IMR-90 (cell line): ENCODE measurements around the gene KRT3. TPM values are rescaled to one million over a fixed set of nuclear protein-coding genes. Genes with fewer than 3 reads are reported as not detected.

Experiments used
- ATAC-seq: fragments of 200-7000 bp; cut with Tn5 transposase; 2 replicates; pipeline ENCODE4 v1.9.1; 2020; ENCODE audit warnings: low read depth, mild to moderate bottlenecking, moderate library complexity
- BruUV-seq: library from RNA; stranded (reverse); fragments of 400-500 nt; replicated peaks from 2 replicates; lab custom pipeline; 2021; lab: Mats Ljungman, UMichigan
- CTCF ChIA-PET: fragments of 300-600 bp; formaldehyde crosslinking; extraction: SDS; loops from one replicate; lab custom pipeline; 2021; ENCODE audit warnings: antibody characterized with exemption; lab: Yijun Ruan, JAX
- POLR2A ChIA-PET: fragments of 300-600 bp; sonication (Branson Sonifier 250); formaldehyde crosslinking; loops from one replicate; lab custom pipeline; 2022; ENCODE audit warnings: antibody characterized with exemption; ENCODE audit not compliant: unreplicated experiment; lab: Charles Lee
- DNase-seq: peaks from one replicate; pipeline ENCODE4 v3.0.0; 2013
- H2AFZ ChIP-seq: replicated peaks from 2 replicates; pipeline ENCODE3; 2013; ENCODE audit warnings: low read length, mild to moderate bottlenecking; ENCODE audit not compliant: poor library complexity
- H2AK5ac ChIP-seq: 2 replicates; pipeline ENCODE4 v1.6.1; 2013; ENCODE audit warnings: low read depth, low read length, inconsistent platforms
- H2AK9ac ChIP-seq: replicated peaks from 2 replicates; pipeline ENCODE3; 2013; ENCODE audit warnings: mild to moderate bottlenecking, low read depth, low read length, moderate library complexity; ENCODE audit not compliant: poor library complexity
- H2BK120ac ChIP-seq: 2 replicates; pipeline ENCODE4 v1.6.1; 2013; ENCODE audit warnings: low read depth, low read length, inconsistent platforms
- H2BK15ac ChIP-seq: 3 replicates; pipeline ENCODE4 v1.6.1; 2013; ENCODE audit warnings: low read depth, low read length, inconsistent platforms
- H2BK20ac ChIP-seq: 2 replicates; pipeline ENCODE4 v1.6.1; 2013; ENCODE audit warnings: low read depth, mild to moderate bottlenecking, inconsistent platforms, low read length, moderate library complexity
- H2BK5ac ChIP-seq: 2 replicates; pipeline ENCODE4 v1.6.1; 2013; ENCODE audit warnings: mild to moderate bottlenecking, low read depth, low read length, inconsistent platforms; ENCODE audit not compliant: poor library complexity, severe bottlenecking
- H3K14ac ChIP-seq: replicated peaks from 2 replicates; pipeline ENCODE4 v1.6.1; 2013; ENCODE audit warnings: low read depth, low read length, inconsistent platforms
- H3K18ac ChIP-seq: 2 replicates; pipeline ENCODE4 v1.6.1; 2013; ENCODE audit warnings: low read depth, low read length, control low read depth
- H3K23ac ChIP-seq: 2 replicates; pipeline ENCODE4 v1.6.1; 2013; ENCODE audit warnings: low read depth, low read length, inconsistent platforms
- H3K27ac ChIP-seq: 2 replicates; pipeline ENCODE4 v1.5.1; 2013; ENCODE audit warnings: mild to moderate bottlenecking, control low read depth, low read length; ENCODE audit not compliant: insufficient read depth
- H3K27me3 ChIP-seq: 2 replicates; pipeline ENCODE4 v1.6.1; 2013; ENCODE audit warnings: low read length; ENCODE audit not compliant: control insufficient read depth, insufficient read depth
- H3K36me3 ChIP-seq: 2 replicates; pipeline ENCODE4 v1.6.1; 2013; ENCODE audit warnings: low read length, mixed read lengths; ENCODE audit not compliant: control insufficient read depth, insufficient read depth
- H3K4ac ChIP-seq: 2 replicates; pipeline ENCODE4 v1.6.1; 2013; ENCODE audit warnings: low read depth, low read length, inconsistent platforms
- H3K4me1 ChIP-seq: 2 replicates; pipeline ENCODE4 v1.6.1; 2013; ENCODE audit warnings: low read length, mixed read lengths; ENCODE audit not compliant: control insufficient read depth, insufficient read depth
- H3K4me2 ChIP-seq: 2 replicates; pipeline ENCODE4 v1.6.1; 2013; ENCODE audit warnings: low read depth, mild to moderate bottlenecking, control low read depth, low read length, moderate library complexity
- H3K4me3 ChIP-seq: 2 replicates; pipeline ENCODE4 v1.5.1; 2013; ENCODE audit warnings: low read depth, mild to moderate bottlenecking, control low read depth, low read length, moderate library complexity; ENCODE audit not compliant: insufficient read depth
- H3K56ac ChIP-seq: 2 replicates; pipeline ENCODE4 v1.6.1; 2013; ENCODE audit warnings: low read length, inconsistent platforms; ENCODE audit not compliant: insufficient read depth; ENCODE audit errors: extremely low read depth
- H3K79me1 ChIP-seq, 2 experiments: 2 replicates each; pipeline ENCODE4 v1.6.1; 2013; ENCODE audit warnings: low read length in 2 of 2, inconsistent platforms in 1 of 2, low read depth in 1 of 2
- H3K9ac ChIP-seq: 2 replicates; pipeline ENCODE4 v1.6.1; 2013; ENCODE audit warnings: low read depth, low read length, control low read depth
- H3K9me1 ChIP-seq: 2 replicates; pipeline ENCODE4 v1.6.1; 2013; ENCODE audit warnings: low read length, inconsistent platforms; ENCODE audit not compliant: insufficient read depth
- H3K9me3 ChIP-seq: 2 replicates; pipeline ENCODE4 v1.6.1; 2013; ENCODE audit warnings: low read length; ENCODE audit not compliant: control insufficient read depth, insufficient read depth
- H4K20me1 ChIP-seq: 2 replicates; pipeline ENCODE4 v1.6.1; 2013; ENCODE audit warnings: low read length, inconsistent platforms; ENCODE audit not compliant: insufficient read depth
- H4K5ac ChIP-seq: 2 replicates; pipeline ENCODE4 v1.6.1; 2013; ENCODE audit warnings: mild to moderate bottlenecking, low read depth, low read length, control low read depth
- H4K8ac ChIP-seq, 2 experiments: 2 replicates each; pipeline ENCODE4 v1.6.1; 2013; ENCODE audit warnings: low read depth in 2 of 2, low read length in 2 of 2, control low read depth in 1 of 2, inconsistent platforms in 1 of 2
- H4K91ac ChIP-seq: 2 replicates; pipeline ENCODE4 v1.6.1; 2013; ENCODE audit warnings: low read depth, low read length, inconsistent platforms; ENCODE audit not compliant: insufficient read depth
- BHLHE40 ChIP-seq: fragments of 150-350 bp; IDR thresholded peaks from 2 replicates; pipeline ENCODE4 v1.6.1; 2016; ENCODE audit warnings: mild to moderate bottlenecking, low read depth, low read length
- CEBPB ChIP-seq: IDR thresholded peaks from 2 replicates; pipeline ENCODE4 v1.6.1; 2012; ENCODE audit warnings: low read depth, low read length, improper control_type of control experiment
- CHD1 ChIP-seq: IDR thresholded peaks from 2 replicates; pipeline ENCODE4 v1.6.1; 2012; ENCODE audit warnings: low read depth, low read length, improper control_type of control experiment
- ELK1 ChIP-seq: fragments of 150-350 bp; IDR thresholded peaks from 2 replicates; pipeline ENCODE4 v1.6.1; 2016; ENCODE audit warnings: low read depth, mild to moderate bottlenecking, low read length, moderate library complexity, borderline replicate concordance
- FOS ChIP-seq: fragments of 150-350 bp; IDR thresholded peaks from 2 replicates; pipeline ENCODE4 v1.6.1; 2016; ENCODE audit warnings: low read depth, low read length
- MAFK ChIP-seq: IDR thresholded peaks from 2 replicates; pipeline ENCODE4 v1.6.1; 2012; ENCODE audit warnings: low read depth, low read length, improper control_type of control experiment
- MAZ ChIP-seq: IDR thresholded peaks from 2 replicates; pipeline ENCODE4 v1.6.1; 2012; ENCODE audit warnings: low read depth, mild to moderate bottlenecking, low read length, improper control_type of control experiment, moderate library complexity, borderline replicate concordance
- MXI1 ChIP-seq: IDR thresholded peaks from 2 replicates; pipeline ENCODE4 v1.6.1; 2012; ENCODE audit warnings: low read depth, mild to moderate bottlenecking, low read length, moderate library complexity, borderline replicate concordance
- NFE2L2 ChIP-seq: fragments of 150-350 bp; IDR thresholded peaks from 2 replicates; pipeline ENCODE4 v1.6.1; 2016; ENCODE audit warnings: low read depth, mild to moderate bottlenecking, low read length
- POLR2A ChIP-seq: IDR thresholded peaks from 2 replicates; pipeline ENCODE4 v1.6.1; 2012; ENCODE audit warnings: mild to moderate bottlenecking, low read depth, low read length
- RAD21 ChIP-seq: IDR thresholded peaks from 2 replicates; pipeline ENCODE4 v1.6.1; 2012; ENCODE audit warnings: low read length, improper control_type of control experiment
- RCOR1 ChIP-seq: IDR thresholded peaks from 2 replicates; pipeline ENCODE4 v1.6.1; 2012; ENCODE audit warnings: mild to moderate bottlenecking, low read length, improper control_type of control experiment; ENCODE audit not compliant: insufficient replicate concordance
- RFX5 ChIP-seq: IDR thresholded peaks from 2 replicates; pipeline ENCODE4 v1.8.0; 2012; ENCODE audit warnings: low read depth, mild to moderate bottlenecking, low read length, moderate library complexity
- SMC3 ChIP-seq: fragments of 150-350 bp; IDR thresholded peaks from 2 replicates; pipeline ENCODE4 v1.6.1; 2016; ENCODE audit warnings: low read depth, mild to moderate bottlenecking, antibody characterized with exemption, low read length, moderate library complexity
- USF2 ChIP-seq: fragments of 150-350 bp; IDR thresholded peaks from 2 replicates; pipeline ENCODE4 v1.6.1; 2017; ENCODE audit warnings: mild to moderate bottlenecking, antibody characterized with exemption, low read length, low read depth
- WGBS, 2 experiments: methylation state at CpG; one replicate each; pipeline versions ENCODE4 v1.1.5 to v1.1.7; 2013; ENCODE audit warnings: missing lambda C conversion rate in 2 of 2; ENCODE audit not compliant: insufficient read length in 1 of 2; ENCODE audit errors: extremely low coverage in 2 of 2; 5-methylcytosine and 5-hydroxymethylcytosine counted together
- dilution Hi-C: fragments of 300-500 bp; cut with HindIII; formaldehyde crosslinking; loops from one replicate; pipeline ENCODE4 v1.14.3; 2018; ENCODE audit warnings: low sequenced_read_pairs; ENCODE audit not compliant: unreplicated experiment
- in situ Hi-C: fragments of 300-500 bp; cut with MboI; formaldehyde crosslinking; loops from 3 replicates; pipeline ENCODE4 v1.14.3; 2019; ENCODE audit warnings: low sequenced_read_pairs, inconsistent platforms, mixed read lengths
- intact Hi-C: fragments of 100-400 bp; cut with micrococcal nuclease; formaldehyde crosslinking; loops from 2 replicates; pipeline ENCODE4 v1.10.0; 2022
- polyA plus RNA-seq, 3 experiments: library from polyadenylated mRNA; depleted of rRNA; stranded (reverse); fragments of >200 nt; gene quantifications; 2 replicates each; pipeline ENCODE4 v1.2.3, GENCODE V29; 2012; ENCODE audit warnings: low replicate concordance in 1 of 3
- total RNA-seq: library from RNA; depleted of rRNA; stranded (reverse); fragments of >200 nt; gene quantifications from 2 replicates; pipeline ENCODE4 v1.2.3, GENCODE V29; 2012

KRT3 gene
- total and polyA plus RNA-seq, 2 of the 4 experiments (the other 2 are of a cell fraction): not detected

- Histone ChIP-seq H4K20me1 (no peaks in the 10 kb centered on the region; the same call in 1 of the 2 replicates), H3K36me3 (no peaks in the 10 kb centered on the region), H3K9me1 (peaks cover 3% of the 10 kb centered on the region; the same call in 1 of the 2 replicates), H3K4me1 (no peaks in the 10 kb centered on the region), H2AK9ac (no peak overlapping the region), H3K27ac (no peak overlapping the region), H3K27me3 (peaks cover 3% of the 10 kb centered on the region), H3K79me1 (no peaks in the 10 kb centered on the region), H4K91ac (no peak overlapping the region), H3K4me2 (no peak overlapping the region), H3K14ac (no peak overlapping the region), H4K5ac (no peak overlapping the region), H2AK5ac (no peak overlapping the region), H3K9ac (no peak overlapping the region), H2BK20ac (no peak overlapping the region; the same call in 1 of the 2 replicates), H3K23ac (no peak overlapping the region), H2BK15ac (no peak overlapping the region), H3K56ac (no peak overlapping the region), H4K8ac (no peak overlapping the region), H3K4ac (no peak overlapping the region), H3K9me3 (no peaks in the 10 kb centered on the region), H2BK5ac (no peak overlapping the region), H2AFZ (no peak overlapping the region), H3K18ac (no peak overlapping the region), H2BK120ac (no peak overlapping the region), H3K4me3 (no peak overlapping the region)
- no TSS peak for BruUV-seq
- POLR2A ChIA-PET: no interaction called here
- ATAC-seq: no peak
- intact Hi-C loops (no loop called here), dilution Hi-C loops (no loop called here), in situ Hi-C loops (no loop called here)
- DNase-seq: peak; percentile 9
- CTCF ChIA-PET: no interaction called here
- WGBS, 2 experiments: 80% methylated on average over 1 of the region's 7 CpGs; no CpG with 5 or more reads in 1 of the 2 experiments
- no peak for TF ChIP-seq POLR2A
- no peak for TF ChIP-seq USF2
- no peak for TF ChIP-seq RCOR1
- no peak for TF ChIP-seq BHLHE40
- no peak for TF ChIP-seq MAZ
- no peak for TF ChIP-seq FOS
- no peak for TF ChIP-seq ELK1
- no peak for TF ChIP-seq RFX5
- no peak for TF ChIP-seq MXI1
- TF ChIP-seq SMC3: no peak
- TF ChIP-seq NFE2L2: no peak
- no peak for TF ChIP-seq MAFK
- TF ChIP-seq RAD21: no peak
- no peak for TF ChIP-seq CHD1
- TF ChIP-seq CEBPB: no peak
Measured at GRCh38 chr12:52798671-52799504, 3.0 kb upstream of the KRT3 start.
